Thoracic aorta endothelial cell (primary cell): ENCODE measurements around the gene CEACAM6. TPM values are rescaled to one million over a fixed set of nuclear protein-coding genes. Genes with fewer than 3 reads are reported as not detected.

ENCODE experiments used
- total RNA-seq: library from RNA; depleted of rRNA; stranded (reverse); fragments of >200 nt; gene quantifications from 2 replicates; pipeline ENCODE4 v1.2.3, GENCODE V29; 2012

Gene CEACAM6
- not detected in 2 replicates for total RNA-seq

DNA sequence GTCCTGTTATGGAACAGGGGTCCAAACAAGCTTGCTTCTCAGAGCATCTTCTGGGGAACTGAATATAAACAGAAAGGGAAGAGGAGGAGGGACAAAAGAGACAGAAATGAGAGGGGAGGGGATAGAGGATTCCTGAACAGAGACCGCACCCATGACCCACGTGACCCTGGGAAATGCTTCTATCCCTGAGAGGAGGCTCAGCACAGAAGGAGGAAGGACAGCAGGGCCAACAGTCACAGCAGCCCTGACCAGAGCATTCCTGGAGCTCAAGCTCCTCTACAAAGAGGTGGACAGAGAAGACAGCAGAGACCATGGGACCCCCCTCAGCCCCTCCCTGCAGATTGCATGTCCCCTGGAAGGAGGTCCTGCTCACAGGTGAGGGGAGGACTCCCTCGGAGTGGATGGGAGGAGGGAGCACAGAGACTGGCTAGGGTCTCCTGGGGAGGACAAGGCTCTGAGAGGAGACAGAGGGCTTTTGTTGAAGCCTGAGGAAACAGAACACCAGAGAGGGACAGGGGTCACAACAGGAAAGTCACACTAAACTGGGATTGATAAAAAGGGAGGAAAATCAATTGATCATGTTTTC is at the start of gene CEACAM6:
TSS of gene CEACAM6 (plus strand) at position 203 of the 586 bp plus-strand sequence. CDS start at position 312, 109 bp downstream.

GRCh38 chr19:41708481-41708880 is 46.8 kb upstream of the CEACAM6 start, which contains the start of gene CEACAM5:
TSS of gene CEACAM5 (plus strand) at chr19:41708626. CDS start at chr19:41708732, 106 bp downstream.

GRCh38 chr19:41796362-41796761 is 41.0 kb downstream of the CEACAM6 start, which contains the start of gene CEACAM3:
TSS of gene CEACAM3 (plus strand) at chr19:41796587. CDS start at chr19:41796678, 91 bp downstream.

Other genes with a start within 250 kb of the CEACAM6 start
- 0.27 and 0.93 TPM in 2 replicates for gene CEACAM21, start 179.4 kb upstream of the CEACAM6 start, total RNA-seq
- not detected in 2 replicates for gene CEACAM4, start 128.5 kb upstream of the CEACAM6 start, total RNA-seq
- gene CEACAM7, start 67.3 kb upstream of the CEACAM6 start, total RNA-seq, result not detected in 2 replicates
- gene CEACAM5, start 46.9 kb upstream of the CEACAM6 start, total RNA-seq, result not detected in 2 replicates
- gene CEACAM3, start 41.1 kb downstream of the CEACAM6 start, total RNA-seq, result not detected in 2 replicates
- not detected in 2 replicates for gene LYPD4, start 89.2 kb downstream of the CEACAM6 start, total RNA-seq
- gene DMRTC2, start 89.5 kb downstream of the CEACAM6 start, total RNA-seq, result not detected in 2 replicates
- gene RPS19, start 104.7 kb downstream of the CEACAM6 start, total RNA-seq, result 922 and 1,155 TPM in 2 replicates
- 0.13 TPM in 1 of 2 replicates, not detected in the other for gene CD79A, start 121.7 kb downstream of the CEACAM6 start, total RNA-seq
- 51.7 and 62.0 TPM in 2 replicates for gene ARHGEF1, start 127.7 kb downstream of the CEACAM6 start, total RNA-seq
- gene ERFL, start 172.9 kb downstream of the CEACAM6 start, total RNA-seq, result not detected in 2 replicates
- 67.9 and 89.9 TPM in 2 replicates for gene RABAC1, start 203.8 kb downstream of the CEACAM6 start, total RNA-seq
- 0.07 and 0.13 TPM in 2 replicates for gene ATP1A3, start 238.7 kb downstream of the CEACAM6 start, total RNA-seq